Measurements from ENCODE around the gene AGAP3. TPM values are rescaled to one million over a fixed set of nuclear protein-coding genes. Genes with fewer than 3 reads are reported as not detected.

AGAP3 gene
- polyA plus RNA-seq, 1 donor (not counting 4 experiments of a cell fraction or from before 2014, with no cell fraction given) = 64.3 TPM

DNA sequence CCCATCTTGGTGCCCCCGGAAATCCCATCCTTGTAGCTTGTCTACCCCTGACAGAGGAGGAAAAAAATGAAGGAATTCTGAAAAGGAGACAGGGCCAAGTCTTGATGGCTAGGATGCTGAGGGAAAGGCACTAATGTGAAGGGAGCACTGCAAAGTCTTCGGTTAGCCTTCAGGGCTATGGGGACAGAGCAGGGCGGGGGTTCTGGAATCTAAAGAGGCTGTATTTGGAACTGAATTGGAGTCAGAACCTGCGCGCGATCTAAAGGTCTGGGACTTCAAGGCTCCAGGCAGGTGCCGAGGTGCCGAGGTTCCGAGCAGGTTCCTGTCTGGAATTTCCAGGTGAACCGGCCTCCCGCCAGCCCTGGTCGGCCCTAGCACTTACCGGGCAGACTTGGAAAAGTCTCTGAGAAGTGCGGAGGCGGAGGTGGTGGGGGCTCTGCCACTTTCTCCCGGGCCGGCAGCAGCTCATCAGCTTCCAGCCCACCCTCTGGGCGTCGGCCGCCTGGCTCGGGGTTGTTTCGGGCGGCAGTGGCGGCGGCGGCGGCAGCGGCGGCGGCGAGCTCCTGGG lies 80.4 kb downstream of the AGAP3 start:
- peak overlapping the region; percentile 16 for H3K4me2 ChIP-seq (ENCODE audit: control insufficient read depth, extremely low read depth, insufficient read depth, low read depth, low read length)
- no peaks in the 10 kb centered on the region for H3K36me3 ChIP-seq (ENCODE audit: control insufficient read depth in 2 of 2, extremely low read depth in 1 of 2, insufficient read depth in 2 of 2, low read length in 2 of 2)
- no peak overlapping the region for H3K9ac ChIP-seq (ENCODE audit: control insufficient read depth, extremely low read depth, insufficient read depth, low read length)
- peak; percentile 96 for TF ChIP-seq EZH2 (IDR thresholded peaks at IDR 0.05; ENCODE audit: low read length)
- TF ChIP-seq, protein P1, sequence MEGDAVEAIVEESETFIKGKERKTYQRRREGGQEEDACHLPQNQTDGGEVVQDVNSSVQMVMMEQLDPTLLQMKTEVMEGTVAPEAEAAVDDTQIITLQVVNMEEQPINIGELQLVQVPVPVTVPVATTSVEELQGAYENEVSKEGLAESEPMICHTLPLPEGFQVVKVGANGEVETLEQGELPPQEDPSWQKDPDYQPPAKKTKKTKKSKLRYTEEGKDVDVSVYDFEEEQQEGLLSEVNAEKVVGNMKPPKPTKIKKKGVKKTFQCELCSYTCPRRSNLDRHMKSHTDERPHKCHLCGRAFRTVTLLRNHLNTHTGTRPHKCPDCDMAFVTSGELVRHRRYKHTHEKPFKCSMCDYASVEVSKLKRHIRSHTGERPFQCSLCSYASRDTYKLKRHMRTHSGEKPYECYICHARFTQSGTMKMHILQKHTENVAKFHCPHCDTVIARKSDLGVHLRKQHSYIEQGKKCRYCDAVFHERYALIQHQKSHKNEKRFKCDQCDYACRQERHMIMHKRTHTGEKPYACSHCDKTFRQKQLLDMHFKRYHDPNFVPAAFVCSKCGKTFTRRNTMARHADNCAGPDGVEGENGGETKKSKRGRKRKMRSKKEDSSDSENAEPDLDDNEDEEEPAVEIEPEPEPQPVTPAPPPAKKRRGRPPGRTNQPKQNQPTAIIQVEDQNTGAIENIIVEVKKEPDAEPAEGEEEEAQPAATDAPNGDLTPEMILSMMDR (optimal IDR thresholded peaks at IDR 0.05 in 1 of 3, IDR thresholded peaks at IDR 0.05 in 1 of 3, conservative IDR thresholded peaks at IDR 0.05 in 1 of 3; ENCODE audit: extremely low read depth in 1 of 3, insufficient read depth in 2 of 3, low read length in 3 of 3) = no peak
- DNase-seq (ENCODE audit: low read depth, low spot score) (no peak), FAIRE-seq (no peak)
- peaks cover 5% of the 10 kb centered on the region for H4K20me1 ChIP-seq (ENCODE audit: control insufficient read depth, extremely low read depth, insufficient read depth, low read length)
- H3K27ac ChIP-seq (ENCODE audit: control insufficient read depth, insufficient read depth, low read length) = no peak overlapping the region
- H3K27me3 ChIP-seq (ENCODE audit: control insufficient read depth, extremely low read depth, insufficient read depth, low read length) = peaks cover 64% of the 10 kb centered on the region
- no peak overlapping the region for H3K4me3 ChIP-seq (ENCODE audit: control insufficient read depth in 2 of 3, extremely low read depth in 1 of 3, insufficient read depth in 2 of 3, low read depth in 1 of 3, low read length in 3 of 3)
- no peaks in the 10 kb centered on the region for H3K9me1 ChIP-seq (ENCODE audit: control insufficient read depth, extremely low read depth, insufficient read depth, low read length)
- dilution Hi-C loops (cut with MboI; ENCODE audit: extremely low pct_ligation_motif_present, low sequenced_read_pairs) = no loop called here
- H2AFZ ChIP-seq (ENCODE audit: control insufficient read depth, low read length) = no peak overlapping the region
- H3K79me2 ChIP-seq (ENCODE audit: control insufficient read depth, insufficient read depth, low read length) = no peaks in the 10 kb centered on the region
- no peaks in the 10 kb centered on the region for H3K4me1 ChIP-seq (ENCODE audit: control insufficient read depth, extremely low read depth, insufficient read depth, low read length)
- no peaks in the 10 kb centered on the region for H3K9me3 ChIP-seq (ENCODE audit: control insufficient read depth, low read depth, low read length)

- Histone ChIP-seq H3K36me3 (ENCODE audit: control insufficient read depth in 2 of 2, extremely low read depth in 1 of 2, insufficient read depth in 2 of 2, low read length in 2 of 2) (no peaks in the 10 kb centered on the region), H3K27me3 (ENCODE audit: control insufficient read depth, extremely low read depth, insufficient read depth, low read length) (peaks cover 64% of the 10 kb centered on the region), H3K4me2 (ENCODE audit: control insufficient read depth, extremely low read depth, insufficient read depth, low read depth, low read length) (peak within 1 kb of the TSS; percentile 54), H3K9me1 (ENCODE audit: control insufficient read depth, extremely low read depth, insufficient read depth, low read length) (no peaks in the 10 kb centered on the region), H3K9me3 (ENCODE audit: control insufficient read depth, low read depth, low read length) (no peaks in the 10 kb centered on the region), H3K79me2 (ENCODE audit: control insufficient read depth, insufficient read depth, low read length) (no peaks in the 10 kb centered on the region), H4K20me1 (ENCODE audit: control insufficient read depth, extremely low read depth, insufficient read depth, low read length) (peaks cover 5% of the 10 kb centered on the region), H3K4me1 (ENCODE audit: control insufficient read depth, extremely low read depth, insufficient read depth, low read length) (no peaks in the 10 kb centered on the region), H3K9ac (ENCODE audit: control insufficient read depth, extremely low read depth, insufficient read depth, low read length) (no peak within 1 kb of the TSS), H3K27ac (ENCODE audit: control insufficient read depth, insufficient read depth, low read length) (no peak within 1 kb of the TSS), H2AFZ (ENCODE audit: control insufficient read depth, low read length) (no peak within 1 kb of the TSS), H3K4me3 (ENCODE audit: control insufficient read depth in 2 of 3, extremely low read depth in 1 of 3, insufficient read depth in 2 of 3, low read depth in 1 of 3, low read length in 3 of 3) (peak within 1 kb of the TSS; percentile 20 to 38 (median 34))
- no peak for DNase-seq (ENCODE audit: low read depth, low spot score)
- peak; percentile 79 for TF ChIP-seq EZH2 (IDR thresholded peaks at IDR 0.05; ENCODE audit: low read length)
- TF ChIP-seq, protein P1 (optimal IDR thresholded peaks at IDR 0.05 in 1 of 3, IDR thresholded peaks at IDR 0.05 in 1 of 3, conservative IDR thresholded peaks at IDR 0.05 in 1 of 3; ENCODE audit: extremely low read depth in 1 of 3, insufficient read depth in 2 of 3, low read length in 3 of 3) = no peak
- dilution Hi-C loops (cut with MboI; ENCODE audit: extremely low pct_ligation_motif_present, low sequenced_read_pairs) = no loop called here
- no peak for FAIRE-seq
Measured at GRCh38 chr7:151167197-151167961, 81.1 kb downstream of the AGAP3 start, which contains the start of gene GBX1. TSS of gene GBX1 (minus strand) at chr7:151167694. CDS start at chr7:151167548, 146 bp downstream.
